NCI-H146 treated with DMSO at 0.1 percent for 48 hours (cell line): Measurements from ENCODE around the gene SRRM2.
A peak's percentile ranks its signal among the peaks of the same experiment; 100 is the strongest.
"Not testable (repeated sequence)": the region's sequence is repeated elsewhere in the genome, so short reads cannot be mapped to it uniquely, and the experiment has no call there.

Experiments used
- DNase-seq: peaks from one replicate; lab custom pipeline; 2025; ENCODE audit not compliant: unreplicated experiment; lab: John Stamatoyannopoulos, UW

Gene SRRM2

DNA sequence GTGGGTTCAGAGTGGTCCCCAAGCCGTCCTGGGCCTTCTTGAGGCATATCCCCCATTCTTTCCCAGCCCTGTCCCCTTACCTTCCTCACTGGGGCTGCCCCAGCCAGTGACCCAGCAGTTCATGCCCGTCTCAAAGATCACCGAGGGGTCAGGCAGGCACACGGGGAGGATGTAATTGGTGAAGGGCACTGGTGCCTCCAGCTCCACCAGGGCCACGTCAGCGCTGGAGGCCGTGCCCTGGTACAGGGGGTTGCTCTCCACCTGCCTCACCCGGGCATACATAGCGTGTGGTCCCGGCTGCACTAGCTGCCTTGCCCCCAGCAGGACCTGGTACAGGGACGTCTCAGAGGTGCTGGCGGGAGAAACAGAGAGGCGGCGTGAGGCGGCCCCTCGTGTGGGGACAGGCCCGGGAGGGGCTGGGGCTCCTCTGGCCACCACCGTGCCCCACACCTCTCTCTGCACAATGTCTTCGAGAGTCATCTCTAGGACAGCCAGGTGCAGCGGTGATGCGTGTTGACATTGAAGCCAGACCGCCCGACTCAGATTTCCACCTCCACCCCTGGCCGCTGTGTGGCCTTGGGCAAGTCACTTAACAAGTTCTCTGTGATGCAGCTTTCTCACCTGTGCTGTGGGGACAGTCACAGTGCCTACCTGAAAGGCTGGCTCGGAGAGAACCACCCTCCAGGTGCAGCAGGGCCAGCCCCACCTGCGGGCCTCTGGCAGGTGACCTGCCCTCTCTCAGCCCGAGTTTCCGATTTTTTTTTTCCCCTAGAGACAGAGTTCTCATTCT lies 38.3 kb upstream of the SRRM2 start:
- DNase-seq: peak; percentile 32

DNA sequence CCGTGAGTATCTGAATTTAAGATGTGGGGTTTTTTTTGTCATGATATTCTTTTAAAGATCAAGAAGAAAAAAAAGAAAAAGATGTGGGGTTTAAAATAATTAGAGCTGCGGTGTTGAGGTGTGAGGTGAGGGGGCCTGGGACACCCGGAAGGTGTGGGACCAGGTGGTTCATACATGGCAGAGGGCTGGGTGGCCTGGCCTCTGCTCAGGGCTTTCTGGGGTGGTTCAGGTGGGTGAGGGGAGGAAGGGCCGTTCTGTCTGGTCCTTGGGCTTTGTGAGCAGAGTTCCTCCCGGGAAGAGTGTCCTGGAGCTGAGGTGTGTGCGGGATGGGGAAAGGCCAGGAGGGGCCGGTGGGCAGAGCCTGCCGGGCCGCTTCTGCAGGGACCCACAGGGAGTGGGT lies 37.4 kb upstream of the SRRM2 start:
- DNase-seq: peak; percentile 6

DNA sequence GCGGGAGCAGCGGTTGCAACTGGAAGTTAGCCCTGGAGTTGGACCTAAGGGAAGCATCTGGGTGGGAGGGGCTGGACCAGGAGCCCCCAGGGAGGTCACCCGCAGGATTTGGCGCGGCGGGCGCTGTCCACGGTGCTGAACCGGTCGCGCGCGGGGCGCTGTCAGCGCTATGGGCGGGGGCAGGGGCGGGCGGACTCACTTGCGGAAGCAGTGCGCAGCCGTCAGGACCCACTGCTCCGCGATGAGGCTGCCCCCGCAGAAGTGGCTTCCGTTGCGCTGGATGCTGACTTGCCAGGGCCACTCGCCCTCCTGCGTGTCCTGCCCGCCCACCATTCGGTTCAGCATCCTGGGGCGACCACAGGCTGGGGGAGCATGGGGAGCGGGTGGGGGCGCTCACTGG lies 36.9 kb upstream of the SRRM2 start:
- no peak for DNase-seq

DNA sequence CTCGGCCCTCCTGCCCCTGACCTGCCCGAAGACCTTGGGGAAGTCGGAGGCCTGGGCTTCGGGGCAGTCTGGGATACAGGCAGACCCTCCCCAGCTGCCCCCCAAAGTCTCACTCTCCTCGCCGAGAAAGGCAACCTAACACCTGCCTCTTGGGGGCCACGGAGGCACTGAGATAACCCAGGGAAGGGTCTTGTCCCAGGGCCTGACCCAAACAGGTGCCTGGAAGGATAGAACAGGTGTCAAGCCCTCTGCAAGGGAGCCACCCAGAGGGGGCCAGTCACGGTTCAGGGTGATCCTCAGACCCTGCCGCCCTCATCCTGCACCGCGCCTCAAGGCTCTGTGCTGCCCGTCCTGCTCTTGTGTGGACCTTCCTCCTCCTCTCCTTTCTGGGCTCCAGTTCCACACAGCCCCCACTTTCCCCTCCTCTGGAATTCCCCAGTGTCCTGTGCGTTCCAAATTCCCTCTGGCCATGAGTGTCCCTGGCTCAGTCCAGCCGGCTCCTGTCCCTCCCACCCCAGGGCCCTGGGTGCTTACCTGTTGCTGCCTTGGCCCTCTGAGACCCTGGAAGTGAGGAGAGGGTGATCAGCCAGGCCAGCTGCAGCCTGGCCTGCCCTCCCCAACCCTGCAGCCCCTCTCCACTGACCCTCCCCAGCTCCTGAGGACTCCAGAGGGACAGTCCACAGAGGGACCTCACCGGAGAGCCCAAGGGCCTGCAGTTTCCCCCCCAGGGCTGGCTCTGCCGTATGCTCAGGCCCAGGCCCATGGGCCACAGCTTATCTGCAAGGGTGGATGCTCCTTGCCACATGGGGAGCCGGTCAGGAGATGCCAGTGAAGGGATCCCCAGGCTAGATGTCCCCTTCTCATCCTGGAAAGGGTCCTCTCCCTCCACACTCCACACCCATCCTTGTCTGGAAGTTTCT lies 36.2 kb upstream of the SRRM2 start:
- no peak for DNase-seq

DNA sequence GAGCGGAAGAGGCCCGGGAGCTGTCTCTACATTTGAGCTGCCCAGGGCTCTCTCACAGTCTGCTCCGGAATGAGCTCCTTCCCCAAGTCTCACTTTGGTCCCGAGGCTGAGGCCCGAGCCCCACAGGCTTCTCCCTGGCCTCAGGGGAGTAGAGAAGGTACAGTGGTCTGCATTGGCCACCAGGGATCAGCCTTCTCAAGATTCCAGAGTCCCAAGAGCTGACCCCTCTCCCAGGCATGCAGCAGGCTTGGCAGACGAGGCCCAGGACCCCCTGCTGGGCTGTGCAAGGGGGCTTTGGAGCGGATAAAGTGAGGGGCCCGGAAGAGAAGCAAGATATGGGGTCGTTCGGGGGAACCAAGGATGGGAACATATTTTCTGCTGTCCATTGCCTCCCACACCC lies 35.5 kb upstream of the SRRM2 start:
- no peak for DNase-seq

DNA sequence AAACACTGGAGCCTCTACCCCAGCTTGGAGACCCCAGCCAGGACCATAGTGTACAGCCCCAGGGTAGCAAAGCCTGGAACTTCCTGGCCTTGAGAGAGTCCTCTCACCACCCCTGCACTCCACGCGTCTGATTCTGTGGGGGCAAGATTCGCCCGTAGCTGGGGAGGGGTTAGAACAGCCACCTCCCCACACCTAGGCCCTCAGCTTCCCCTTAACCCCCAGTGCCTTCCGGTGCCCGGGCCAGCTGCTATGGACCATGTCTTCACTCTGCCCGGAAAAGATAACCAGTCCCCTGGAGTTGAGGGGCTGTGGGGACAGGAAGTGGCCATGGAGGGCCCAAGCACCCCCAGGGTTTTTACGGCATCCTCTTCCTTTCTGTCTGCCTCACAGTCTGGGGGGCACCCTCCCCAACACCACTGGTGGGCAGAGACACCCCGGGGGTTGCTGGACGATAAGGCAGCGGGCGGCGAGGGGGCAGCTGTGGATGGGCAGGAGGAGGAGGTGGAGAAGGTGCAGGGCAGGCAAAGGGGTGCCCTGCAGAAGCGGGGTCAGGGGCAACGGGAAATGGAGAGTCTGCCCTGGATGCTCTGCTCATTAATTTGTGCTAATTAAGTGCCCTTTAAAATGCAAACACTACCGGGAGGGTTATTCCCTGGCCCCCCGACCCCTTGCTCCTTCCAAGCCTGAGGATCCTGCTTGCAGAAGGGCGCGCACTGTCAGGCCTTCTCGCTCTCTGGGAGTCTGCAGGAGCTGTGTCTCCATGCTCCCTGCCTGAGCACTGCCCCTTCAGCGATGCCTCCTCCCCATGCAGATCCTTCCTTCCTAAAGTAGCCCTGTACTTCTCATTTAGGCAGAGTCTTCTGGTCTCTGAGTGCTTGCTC lies 34.8 kb upstream of the SRRM2 start:
- DNase-seq: no peak

DNA sequence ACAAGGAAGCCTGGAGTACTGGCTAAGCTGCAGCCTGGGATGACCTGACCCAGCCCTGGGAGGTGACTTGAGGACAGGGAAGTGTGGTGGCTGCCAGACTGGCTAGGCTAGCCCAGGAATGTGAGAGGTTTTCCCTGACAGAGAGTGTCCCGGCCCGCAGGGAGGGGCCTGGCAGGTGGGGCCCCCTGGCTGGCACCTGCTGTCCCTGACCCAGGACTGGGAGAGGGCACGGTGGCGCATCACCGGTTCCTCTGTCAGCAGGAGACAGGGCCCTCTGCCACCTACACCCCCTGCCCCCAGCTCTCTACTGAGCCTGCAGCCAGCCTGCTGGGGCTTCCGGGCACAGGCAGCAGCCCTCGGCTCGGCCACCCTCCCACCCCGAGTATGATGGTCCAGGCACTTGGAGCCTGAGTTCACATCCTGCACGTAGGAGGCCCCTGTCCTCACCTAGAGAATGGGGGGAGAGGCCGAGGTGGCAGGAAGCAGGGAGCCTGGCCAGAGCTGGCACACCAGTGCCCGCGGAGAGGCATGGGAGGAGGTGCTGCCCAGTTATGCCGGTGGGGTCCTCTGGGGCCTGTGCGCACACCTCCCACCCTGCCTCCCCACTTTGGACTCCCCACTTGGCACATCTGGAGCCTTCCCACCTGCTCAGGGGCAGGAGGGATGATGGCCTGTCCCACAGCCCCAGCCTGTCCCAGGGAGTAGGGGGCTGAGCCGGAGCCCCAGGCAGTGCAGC lies 32.9 kb upstream of the SRRM2 start:
- no peak for DNase-seq

DNA sequence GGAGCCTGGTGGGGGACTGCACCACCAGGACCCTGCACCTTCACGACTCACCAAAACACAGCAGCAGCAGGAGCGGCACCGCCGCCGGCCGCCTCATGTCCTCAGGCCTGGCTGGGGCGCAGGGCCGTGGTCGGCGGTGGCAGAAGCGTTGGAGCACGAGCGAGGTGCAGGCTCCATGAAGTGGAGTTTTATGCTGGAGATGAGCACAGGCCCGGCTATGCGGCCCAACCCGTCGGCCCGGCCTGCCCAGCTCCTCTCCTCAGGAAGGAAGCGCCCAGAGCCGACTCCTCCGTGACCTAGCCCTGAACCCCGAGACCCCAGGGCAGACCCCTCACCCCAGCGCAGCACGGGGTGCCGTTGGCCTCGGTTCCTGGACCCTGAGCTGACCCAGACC lies 32.4 kb upstream of the SRRM2 start, which contains the start of gene PRSS27:
Gene PRSS27, minus strand, starts transcription at position 161 of the 394 bp plus-strand sequence. Its CDS starts 64 bp downstream, at position 97.
- DNase-seq: no peak

DNA sequence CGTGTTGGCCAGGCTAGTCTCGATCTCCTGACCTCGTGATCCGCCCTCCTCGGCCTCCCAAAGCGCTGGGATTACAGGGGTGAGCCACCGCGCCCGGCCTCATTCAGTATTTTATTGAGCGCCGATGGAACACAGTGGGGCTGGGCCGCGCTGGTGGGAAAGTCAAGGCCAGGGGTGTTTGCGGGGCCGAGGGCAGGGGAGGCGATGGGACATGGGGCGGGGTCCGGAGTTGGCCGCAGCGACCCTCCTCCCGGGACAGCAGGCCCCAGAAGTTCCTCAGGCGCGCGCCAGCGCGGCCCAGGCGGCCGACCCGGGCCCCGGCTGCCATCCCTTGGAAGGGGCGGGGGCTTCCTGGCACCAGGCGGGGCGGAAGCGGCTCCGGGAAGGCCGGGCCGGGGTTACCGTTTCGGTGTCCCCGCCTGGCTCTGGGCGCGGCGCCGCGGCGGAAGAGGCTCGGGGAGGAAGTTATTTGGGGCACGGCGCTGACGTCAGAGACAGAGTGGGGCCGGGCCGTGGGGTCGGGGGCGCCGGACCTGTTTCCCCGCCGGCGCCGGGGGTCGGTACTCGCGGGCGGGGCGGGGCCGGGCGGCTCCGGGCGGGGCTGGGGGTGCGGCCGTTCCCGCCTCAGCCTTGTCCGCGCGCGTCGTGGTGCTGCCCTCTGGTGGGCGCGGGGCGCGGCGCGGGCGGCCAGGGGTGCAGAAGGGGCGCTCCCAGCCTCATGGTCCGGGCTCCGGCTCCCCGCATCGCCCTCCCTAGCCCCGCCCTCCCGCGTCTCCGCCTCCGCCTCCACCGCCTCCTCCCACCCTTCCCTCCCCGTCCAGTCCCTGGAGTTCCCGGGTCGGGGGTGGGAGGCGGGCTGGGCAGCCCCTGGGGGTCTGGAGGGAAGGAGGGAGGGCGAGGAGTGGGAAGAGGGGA lies 31.5 kb upstream of the SRRM2 start:
- DNase-seq: peak; percentile 87

DNA sequence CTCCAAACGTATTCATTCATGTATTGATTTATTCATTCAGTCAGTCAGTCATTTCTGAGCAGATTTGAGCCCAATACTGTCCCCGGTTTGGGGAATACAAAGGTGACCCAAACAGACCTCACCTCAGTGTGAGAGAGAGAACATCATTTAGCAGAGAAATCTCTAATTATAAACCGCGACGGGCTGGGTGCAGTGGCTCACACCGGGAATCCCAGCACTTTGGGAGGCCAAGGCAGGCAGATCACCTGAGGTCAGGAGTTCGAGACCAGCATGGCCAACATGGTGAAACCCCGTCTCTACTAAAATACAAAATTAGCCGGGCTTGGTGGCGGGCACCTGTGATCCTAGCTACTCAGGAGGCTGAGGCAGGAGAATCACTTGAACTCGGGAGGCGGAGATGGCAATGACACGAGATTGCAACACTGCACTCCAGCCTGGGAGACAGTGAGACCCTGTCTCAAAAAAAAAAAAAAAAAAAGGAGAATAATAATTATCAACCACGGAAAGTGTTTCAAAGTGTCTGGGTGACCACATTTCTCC lies 30.7 kb upstream of the SRRM2 start:
- not testable (repeated sequence) for DNase-seq

DNA sequence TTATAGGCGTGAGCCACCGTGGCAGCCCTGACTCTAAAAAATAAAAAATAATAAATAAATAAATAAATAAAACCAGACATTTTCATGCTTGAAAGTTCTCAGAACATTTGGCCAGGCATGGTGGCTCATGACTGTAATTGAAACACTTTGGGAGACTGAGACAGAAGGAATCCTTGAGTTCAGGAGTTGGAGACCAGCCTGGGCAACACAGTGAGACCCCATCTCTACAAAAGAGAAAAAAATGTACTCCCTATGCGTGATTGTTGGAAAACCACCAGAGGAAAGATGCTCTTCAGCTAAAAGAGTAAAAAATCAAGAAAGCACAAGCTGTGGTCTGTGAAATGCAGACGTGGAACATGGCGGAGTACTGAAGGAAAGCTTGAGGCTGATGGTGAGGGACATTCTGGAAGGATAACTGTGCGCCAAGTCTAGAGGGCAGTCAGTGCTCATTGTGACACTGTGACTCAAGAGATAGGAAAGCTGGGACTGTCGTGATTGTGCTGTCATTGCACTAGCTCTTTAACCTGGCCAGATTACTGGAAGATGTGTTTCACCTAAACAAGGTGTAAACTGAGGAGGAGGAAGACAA lies 28.3 kb upstream of the SRRM2 start:
- no peak for DNase-seq

DNA sequence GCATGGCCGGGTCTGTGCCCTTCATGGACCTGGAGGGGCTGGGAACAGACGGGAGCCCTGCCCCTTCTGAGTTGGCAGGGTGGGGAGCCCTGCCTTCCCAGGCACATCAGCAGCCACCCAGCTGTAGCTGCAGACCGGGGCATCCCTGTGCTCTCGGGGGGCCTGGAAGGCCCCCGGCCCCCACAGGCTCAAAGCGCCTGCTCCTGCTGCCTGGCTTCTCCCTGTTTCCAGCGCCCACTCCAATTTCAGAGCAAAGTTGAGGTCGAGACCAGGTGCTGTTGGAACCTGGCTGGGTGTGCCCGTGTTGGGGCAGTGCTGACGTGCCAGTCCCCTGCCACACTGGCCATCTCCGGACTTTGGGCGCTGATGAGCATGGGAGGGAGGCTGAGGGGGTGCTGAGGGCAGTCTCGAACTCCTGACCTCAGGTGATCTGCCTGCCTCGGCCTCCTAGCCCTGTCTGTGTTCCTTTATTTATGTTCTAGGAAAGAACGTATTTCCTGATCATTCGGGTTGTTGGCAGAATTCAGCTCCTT lies 27.6 kb upstream of the SRRM2 start:
- DNase-seq: no peak

DNA sequence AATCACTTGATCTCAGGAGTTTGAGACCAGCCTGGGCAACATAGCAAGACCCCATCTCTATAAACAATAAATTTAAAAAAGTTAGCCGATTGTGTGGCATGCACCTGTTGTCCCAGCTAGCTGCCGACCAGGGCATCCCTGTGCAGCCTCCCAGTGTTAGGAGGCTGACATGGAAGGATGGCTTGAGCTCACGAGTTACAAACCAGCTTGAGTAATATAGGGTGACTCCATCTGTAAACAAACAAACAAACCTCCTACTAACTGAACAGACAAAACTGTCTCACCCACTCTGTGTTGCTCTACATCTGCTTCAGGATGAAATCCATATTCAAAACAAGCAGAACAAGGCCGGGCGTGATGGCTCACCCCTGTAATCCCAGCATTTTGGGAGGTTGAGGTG lies 25.5 kb upstream of the SRRM2 start:
- no peak for DNase-seq

DNA sequence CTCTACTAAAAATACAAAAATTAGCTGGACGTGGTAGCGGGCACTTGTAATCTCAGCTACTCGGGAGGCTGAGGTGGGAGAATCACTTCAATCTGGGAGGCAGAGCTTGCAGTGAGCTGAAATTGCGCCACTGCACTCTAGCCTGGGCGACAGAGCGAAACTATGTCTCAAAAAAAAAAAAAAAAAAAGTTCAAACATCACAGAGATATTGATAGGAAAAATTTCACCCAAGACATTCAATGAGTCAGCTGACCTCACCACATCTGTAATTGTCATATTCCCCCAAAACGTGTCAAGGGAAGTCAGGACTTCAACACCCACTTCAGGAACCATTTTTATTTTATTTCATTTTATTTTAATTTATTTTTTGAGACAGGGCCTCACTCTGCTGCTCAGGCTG lies 24.4 kb upstream of the SRRM2 start:
- DNase-seq: no peak

DNA sequence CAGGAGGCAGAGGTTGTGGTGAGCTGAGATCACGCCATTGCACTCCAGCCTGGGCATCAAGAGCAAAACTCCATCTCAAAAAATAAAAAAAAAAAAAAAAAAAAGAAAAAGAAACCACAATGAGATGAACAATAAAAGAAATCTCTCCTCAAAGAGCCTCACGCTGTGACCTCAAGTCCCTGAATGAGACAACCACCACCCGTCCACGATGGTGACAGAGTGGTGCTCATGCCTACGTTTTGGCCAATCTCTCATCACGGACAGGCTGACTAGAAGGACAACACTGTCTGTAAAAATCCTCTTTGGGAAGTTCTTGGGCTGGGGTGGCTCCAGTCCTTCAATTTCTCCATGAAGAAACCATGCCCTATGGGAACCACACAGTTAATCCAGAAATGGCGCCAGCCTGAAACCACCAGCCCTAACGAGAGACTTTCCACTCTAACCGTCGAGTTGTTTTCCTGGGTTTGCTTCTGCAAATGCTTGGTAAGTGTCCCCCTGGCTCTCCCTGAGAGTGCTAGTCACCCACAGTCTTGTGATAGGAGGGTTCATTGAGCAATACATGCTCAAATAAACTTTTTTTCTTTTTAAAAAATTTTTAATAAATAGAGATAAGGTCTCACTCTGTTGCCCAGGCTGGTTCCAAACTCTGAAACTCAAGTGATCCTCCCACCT lies 17.5 kb upstream of the SRRM2 start:
- no peak for DNase-seq

DNA sequence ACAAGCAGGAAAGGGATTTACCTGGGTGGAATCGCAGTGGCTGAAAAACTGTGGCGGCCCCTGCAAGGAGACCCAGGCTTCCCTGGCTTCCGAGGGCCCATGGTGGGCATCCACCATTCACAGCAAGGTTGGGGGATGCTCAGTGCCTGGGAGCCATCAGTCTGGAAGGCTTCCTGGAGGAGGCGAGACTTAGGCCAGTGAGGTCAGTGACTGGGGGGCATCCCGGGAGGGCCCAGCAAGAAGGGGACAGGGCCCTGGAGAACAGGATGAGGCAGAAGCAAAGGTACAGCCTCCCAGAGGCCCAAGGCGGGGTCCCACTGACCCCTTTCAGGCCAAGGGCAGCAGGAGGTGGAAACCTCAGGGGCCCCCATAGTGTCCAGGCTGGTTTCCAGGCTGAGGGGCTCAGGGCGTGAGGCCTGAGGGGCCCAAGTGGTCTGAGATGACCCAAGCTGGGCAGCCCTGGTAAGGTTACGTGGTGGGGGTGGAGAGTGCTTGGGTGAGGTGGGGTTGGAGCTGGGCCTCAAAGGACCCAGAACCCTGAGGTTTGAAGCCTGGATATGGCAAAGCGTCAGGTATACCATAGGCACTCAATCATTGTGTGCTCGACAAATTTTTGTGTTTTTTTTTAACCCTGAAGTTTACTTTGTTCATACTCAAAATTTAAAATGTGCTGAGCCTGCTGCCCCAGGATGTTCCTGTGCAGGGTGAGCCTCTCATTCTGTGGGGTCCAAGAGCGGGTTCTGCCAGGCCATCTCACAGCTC lies 15.8 kb upstream of the SRRM2 start:
- no peak for DNase-seq

DNA sequence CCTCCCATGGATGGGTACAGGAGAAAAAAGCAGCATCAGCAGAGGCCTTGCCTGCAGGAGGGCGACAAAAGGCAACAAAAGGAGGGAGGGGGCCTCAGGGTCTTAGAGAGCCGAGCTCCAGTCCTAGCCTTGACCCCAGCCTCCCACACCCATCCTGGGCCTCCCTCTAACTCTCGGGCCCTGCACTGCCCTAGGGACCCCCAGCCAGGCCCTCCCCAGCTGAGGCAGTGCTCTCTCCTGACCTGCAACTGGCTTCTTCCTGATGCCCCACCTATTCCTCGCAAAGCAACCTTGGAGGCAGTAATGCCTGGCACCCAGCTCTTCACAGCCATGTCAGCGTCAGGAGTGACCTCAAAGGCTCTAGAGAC lies 15.2 kb upstream of the SRRM2 start:
- no peak for DNase-seq
